ENCODE data around the gene KLF12. TPM values are rescaled to one million over a fixed set of nuclear protein-coding genes. Genes with fewer than 3 reads are reported as not detected.

The KLF12 gene
- total and polyA plus RNA-seq, 2 donors (not counting 3 experiments of a cell fraction or from before 2014, with no cell fraction given) = 16.0 to 25.9 TPM

- Histone ChIP-seq H3K27ac (ENCODE audit: insufficient read depth, low read depth, low read length) (no peak overlapping the region), H3K27me3 (ENCODE audit: control insufficient read depth in 2 of 2, insufficient read depth in 2 of 2, low read length in 2 of 2) (no peaks in the 10 kb centered on the region), H4K20me1 (replicated peaks; ENCODE audit: control insufficient read depth, extremely low read depth, insufficient read depth, low read length) (peaks cover 12% of the 10 kb centered on the region), H3K9me3 (replicated peaks; ENCODE audit: control insufficient read depth, insufficient read depth, low read length) (no peaks in the 10 kb centered on the region), H3K79me2 (ENCODE audit: control insufficient read depth, insufficient read depth, low read length) (peaks cover 54% of the 10 kb centered on the region), H3K4me3 (replicated peaks in 1 of 3; ENCODE audit: insufficient read depth in 1 of 3, low read depth in 1 of 3, low read length in 3 of 3) (no peak overlapping the region), H3K9me1 (replicated peaks; ENCODE audit: control insufficient read depth, extremely low read depth, insufficient read depth, low read length) (no peaks in the 10 kb centered on the region), H2AFZ (ENCODE audit: low read depth, low read length) (no peak overlapping the region), H3K4me2 (ENCODE audit: insufficient read depth, low read length) (no peak overlapping the region), H3K36me3 (ENCODE audit: control insufficient read depth in 2 of 2, extremely low read depth in 1 of 2, insufficient read depth in 2 of 2, low read length in 2 of 2) (no peaks in the 10 kb centered on the region), H3K4me1 (ENCODE audit: control insufficient read depth, extremely low read depth, insufficient read depth, low read length) (no peaks in the 10 kb centered on the region), H3K9ac (replicated peaks; ENCODE audit: extremely low read depth, insufficient read depth, low read length) (no peak overlapping the region)
- dilution Hi-C loops (cut with MboI; ENCODE audit: extremely low pct_ligation_motif_present, low sequenced_read_pairs) = no loop called here
- no peak for DNase-seq (ENCODE audit: low read depth, low spot score)
- intact Hi-C loops (cut with micrococcal nuclease) = no loop called here
- POLR2A ChIA-PET = no interaction called here
- TF ChIP-seq POLR2AphosphoS5 (IDR thresholded peaks at IDR 0.05; ENCODE audit: insufficient read depth, low read depth, low read length) = no peak
- no peak for FAIRE-seq
- BruUV-seq (replicated peaks) = no TSS peak
- CTCF ChIA-PET = no interaction called here
Observed at GRCh38 chr13:74097116-74097515, 37.1 kb downstream of the KLF12 start.

- H3K79me2 ChIP-seq (ENCODE audit: control insufficient read depth, insufficient read depth, low read length) = peaks cover 55% of the 10 kb centered on the region
Observed at GRCh38 chr13:74093691-74094090, 40.5 kb downstream of the KLF12 start.

More at GRCh38 chr13:74093691-74094090, 40.5 kb downstream of the KLF12 start:
- H3K4me1 ChIP-seq (ENCODE audit: control insufficient read depth, extremely low read depth, insufficient read depth, low read length) = no peaks in the 10 kb centered on the region
- no peak for FAIRE-seq
- H3K36me3 ChIP-seq (ENCODE audit: control insufficient read depth in 2 of 2, extremely low read depth in 1 of 2, insufficient read depth in 2 of 2, low read length in 2 of 2) = no peaks in the 10 kb centered on the region
- no peak overlapping the region for H3K4me3 ChIP-seq (replicated peaks in 1 of 3; ENCODE audit: insufficient read depth in 1 of 3, low read depth in 1 of 3, low read length in 3 of 3)
- TF ChIP-seq FOS (IDR thresholded peaks at IDR 0.05; ENCODE audit: borderline replicate concordance, insufficient read depth, low read length) (no peak), JUN (IDR thresholded peaks at IDR 0.05; ENCODE audit: borderline replicate concordance, insufficient read depth, insufficient read length, low read depth) (no peak), EZH2 (IDR thresholded peaks at IDR 0.05; ENCODE audit: borderline replicate concordance, low read depth, low read length, severe bottlenecking) (no peak), GATA2 (IDR thresholded peaks at IDR 0.05; ENCODE audit: insufficient read depth, insufficient read length, low read depth, low read length) (no peak), CTCF (IDR thresholded peaks at IDR 0.05; ENCODE audit: extremely low read depth in 1 of 2, insufficient read depth in 1 of 2, low read depth in 1 of 2, low read length in 2 of 2) (no peak), MAX (IDR thresholded peaks at IDR 0.05; ENCODE audit: insufficient read depth, insufficient read length) (no peak), POLR2AphosphoS5 (IDR thresholded peaks at IDR 0.05; ENCODE audit: insufficient read depth, low read depth, low read length) (no peak), MYC (IDR thresholded peaks at IDR 0.05; ENCODE audit: low read depth, low read length) (no peak), POLR2A (IDR thresholded peaks at IDR 0.05; ENCODE audit: low read depth, low read length) (no peak)
- DNase-seq (ENCODE audit: low read depth, low spot score) = no peak
- H2AFZ ChIP-seq (ENCODE audit: low read depth, low read length) = no peak overlapping the region
- ChIA-PET CTCF (interaction anchor here (0.6 to 1.2 kb wide), 3 partner anchors 9 to 258 kb away, joined by 3 to 4 read pairs (median 4); no protein-coding TSS in a partner anchor), POLR2A (no interaction called here)
- peaks cover 13% of the 10 kb centered on the region for H4K20me1 ChIP-seq (replicated peaks; ENCODE audit: control insufficient read depth, extremely low read depth, insufficient read depth, low read length)
- no TSS peak for BruUV-seq (replicated peaks)
- H3K9me3 ChIP-seq (replicated peaks; ENCODE audit: control insufficient read depth, insufficient read depth, low read length) = no peaks in the 10 kb centered on the region
- H3K27me3 ChIP-seq (ENCODE audit: control insufficient read depth in 2 of 2, insufficient read depth in 2 of 2, low read length in 2 of 2) = no peaks in the 10 kb centered on the region
- intact Hi-C loops (cut with micrococcal nuclease) = no loop called here
- no peaks in the 10 kb centered on the region for H3K9me1 ChIP-seq (replicated peaks; ENCODE audit: control insufficient read depth, extremely low read depth, insufficient read depth, low read length)
- no peak overlapping the region for H3K27ac ChIP-seq (ENCODE audit: insufficient read depth, low read depth, low read length)
- dilution Hi-C loops (cut with MboI; ENCODE audit: extremely low pct_ligation_motif_present, low sequenced_read_pairs) = no loop called here
- no peak overlapping the region for H3K9ac ChIP-seq (replicated peaks; ENCODE audit: extremely low read depth, insufficient read depth, low read length)
- H3K4me2 ChIP-seq (ENCODE audit: insufficient read depth, low read length) = no peak overlapping the region

Data from endothelial cell of umbilical vein (primary cell).